Measurements from ENCODE around the gene WFDC10B. TPM values are rescaled to one million over a fixed set of nuclear protein-coding genes. Genes with fewer than 3 reads are reported as not detected.

WFDC10B gene
- total RNA-seq, 1 experiment from 2014 or later, result not detected

DNA sequence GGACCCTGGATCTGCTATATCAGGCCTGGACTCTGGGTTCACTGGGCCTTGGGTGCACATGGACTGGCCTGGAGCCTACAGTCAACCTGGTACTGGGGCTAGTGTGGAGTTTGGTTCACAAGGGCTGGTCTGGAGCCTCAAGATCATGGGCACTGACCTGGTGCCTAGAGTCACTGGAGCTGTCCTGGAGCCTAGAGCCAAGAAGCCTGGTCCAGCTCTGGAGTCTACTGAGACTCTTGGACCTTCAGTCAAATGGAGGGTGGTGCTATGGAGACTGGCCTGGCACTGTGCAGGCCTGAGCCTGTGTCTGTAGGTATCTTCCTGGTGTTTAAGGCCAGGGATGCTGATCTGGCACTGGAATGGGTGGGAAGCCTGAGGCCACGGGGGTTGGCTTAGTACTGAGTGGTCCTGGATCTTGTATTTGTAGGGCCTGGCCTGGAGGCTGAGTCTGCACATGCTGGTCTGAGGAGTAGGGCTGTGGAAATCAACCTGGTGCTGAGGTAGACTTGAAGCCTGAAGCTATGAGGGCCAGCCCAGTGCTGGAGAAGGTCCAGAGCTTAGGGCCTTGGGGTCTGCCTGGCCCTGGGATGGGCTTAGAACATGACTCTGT lies 57.3 kb downstream of the WFDC10B start:
- ChIA-PET RAD21 (ENCODE audit: low non-redundant PET in 1 of 2, low total read pairs in 2 of 2, uncharacterized antibody in 2 of 2, unreplicated experiment in 2 of 2) (no interaction called here), CTCF (interaction anchor here (1.5 kb wide), 1 partner anchor 18 kb away, joined by 7 read pairs; the partner anchor contains the start of gene WFDC10A), POLR2A (no interaction called here)
- no peak for DNase-seq (ENCODE audit: low read depth, low spot score)
- no peak overlapping the region for H3K4me3 ChIP-seq (replicated peaks in 1 of 2; ENCODE audit: low read depth in 1 of 2, low read length in 2 of 2)
- TF ChIP-seq SRF (IDR thresholded peaks at IDR 0.05; ENCODE audit: low read depth) (no peak), JUND (IDR thresholded peaks at IDR 0.05) (no peak), ZFX (IDR thresholded peaks at IDR 0.05) (no peak), EZH2phosphoT487 (IDR thresholded peaks at IDR 0.05; ENCODE audit: borderline replicate concordance) (no peak), TCF7L2 (IDR thresholded peaks at IDR 0.05; ENCODE audit: borderline replicate concordance, extremely low read depth, insufficient read depth, insufficient read length) (no peak), CBX3 (IDR thresholded peaks at IDR 0.05; ENCODE audit: low read depth) (no peak), ZBTB33 (IDR thresholded peaks at IDR 0.05; ENCODE audit: extremely low read depth, insufficient replicate concordance, low read length) (no peak), EGR1 (IDR thresholded peaks at IDR 0.05; ENCODE audit: low read depth) (no peak), CEBPB (IDR thresholded peaks at IDR 0.05; ENCODE audit: low read depth) (no peak), SP1 (IDR thresholded peaks at IDR 0.05; ENCODE audit: low read depth) (no peak), YY1 (IDR thresholded peaks at IDR 0.05; ENCODE audit: extremely low read depth, insufficient replicate concordance, low read depth, low read length) (no peak), CTCF (IDR thresholded peaks at IDR 0.05 in 2 of 3, conservative IDR thresholded peaks at IDR 0.05 in 1 of 3; ENCODE audit: borderline replicate concordance in 1 of 3, insufficient read depth in 1 of 3, low read depth in 2 of 3, low read length in 2 of 3) (no peak), REST (IDR thresholded peaks at IDR 0.05; ENCODE audit: low read depth) (no peak)
- H2AFZ ChIP-seq (ENCODE audit: low read depth, low read length, poor library complexity, severe bottlenecking), result no peak overlapping the region
- H3K79me2 ChIP-seq (ENCODE audit: insufficient read depth, low read length), result no peaks in the 10 kb centered on the region
- no peaks in the 10 kb centered on the region for H4K20me1 ChIP-seq (ENCODE audit: insufficient read depth)
- H3K9me2 ChIP-seq (ENCODE audit: insufficient read depth), result no peaks in the 10 kb centered on the region
- no TSS peak for BruUV-seq (replicated peaks)
- no peaks in the 10 kb centered on the region for H3K4me1 ChIP-seq (ENCODE audit: control insufficient read depth in 1 of 2, insufficient read depth in 2 of 2, low read length in 2 of 2)
- H3K9me3 ChIP-seq (ENCODE audit: control insufficient read depth in 1 of 2, insufficient read depth in 1 of 2, low read depth in 1 of 2, low read length in 2 of 2), result no peaks in the 10 kb centered on the region
- H3K27ac ChIP-seq (ENCODE audit: low read depth, low read length), result no peak overlapping the region
- H3K27me3 ChIP-seq (ENCODE audit: insufficient read depth, low read length), result no peaks in the 10 kb centered on the region
- intact Hi-C loops (cut with micrococcal nuclease), result no loop called here
- no peaks in the 10 kb centered on the region for H3K36me3 ChIP-seq (ENCODE audit: control insufficient read depth in 1 of 2, insufficient read depth in 2 of 2, low read length in 2 of 2)
- ATAC-seq, result no peak
- H3K4me2 ChIP-seq (ENCODE audit: low read length), result no peak overlapping the region
- no peak overlapping the region for H3K9ac ChIP-seq (ENCODE audit: low read length)
